Kidney tubule cell (primary cell): ENCODE results near the gene RALGDS.

Source experiments
- DNase-seq: peaks from one replicate; pipeline ENCODE4 v3.0.0-alpha.2; 2018; ENCODE audit warnings: low spot score

RALGDS gene

GRCh38 chr9:133051281-133051900, 69.6 kb downstream of the RALGDS start:
- no peak for DNase-seq

- DNase-seq = no peak
Measured at GRCh38 chr9:133050781-133051180, 70.3 kb downstream of the RALGDS start.

GRCh38 chr9:133050142-133050541, 70.9 kb downstream of the RALGDS start:
- no peak for DNase-seq

- no peak for DNase-seq
Measured at GRCh38 chr9:133049043-133049442, 72.0 kb downstream of the RALGDS start.

GRCh38 chr9:133048595-133048994, 72.4 kb downstream of the RALGDS start:
- DNase-seq = peak; percentile 20
